ENCODE measurements around the gene BRD2. TPM values are rescaled to one million over a fixed set of nuclear protein-coding genes. Genes with fewer than 3 reads are reported as not detected.

The BRD2 gene
- total RNA-seq, 4 donors from 2014 or later, result 62.5 to 108 (median 86.6) TPM

DNA sequence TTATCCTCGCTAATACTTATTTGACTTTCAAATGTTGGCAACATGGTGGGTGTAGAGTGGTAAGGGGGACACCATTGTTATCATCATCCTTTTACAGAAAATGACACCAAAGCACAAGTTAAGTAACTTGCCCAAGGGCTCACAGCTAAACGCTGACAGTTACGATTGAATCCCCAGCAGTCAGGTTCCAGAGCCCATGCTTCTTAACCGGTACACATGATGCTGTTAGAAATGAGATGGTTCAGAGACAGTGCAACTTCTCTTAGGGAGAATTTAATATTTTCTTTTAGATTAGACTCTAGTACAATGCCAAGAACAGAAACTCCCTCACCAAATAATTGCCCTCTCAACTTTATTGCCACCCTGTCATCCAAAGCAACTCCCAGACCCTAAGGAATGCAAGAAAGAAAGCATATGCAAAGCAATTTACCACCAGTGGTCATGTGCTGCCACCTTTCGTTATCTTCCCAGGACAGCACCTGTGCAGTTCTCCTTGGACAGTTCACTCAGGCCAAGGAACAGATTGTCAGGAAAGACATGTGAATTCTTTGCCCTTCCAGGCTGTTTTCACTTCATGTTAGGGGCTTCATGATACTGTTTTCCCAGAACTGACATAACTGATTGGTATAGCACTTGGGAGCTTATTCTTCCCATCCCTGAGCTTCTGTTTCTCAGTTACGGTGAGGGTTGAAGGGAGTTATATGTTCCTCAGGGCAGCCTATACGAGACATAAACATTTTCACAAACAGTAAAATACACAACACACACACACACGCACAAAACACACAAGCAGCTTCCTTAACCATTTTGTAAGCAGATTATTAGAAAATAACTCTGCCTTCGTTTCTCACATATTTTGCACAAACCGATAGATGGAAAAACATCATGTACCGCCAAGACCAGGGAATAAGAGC, 20.6 kb upstream of the BRD2 start:
- in situ Hi-C loops (cut with MboI; ENCODE audit: low sequenced_read_pairs in 4 of 4) (no loop called here), intact Hi-C loops (cut with DNase I; ENCODE audit: low total_unique reads) (no loop called here)
- Histone ChIP-seq H3K27ac (no peak overlapping the region), H3K27me3 (no peaks in the 10 kb centered on the region), H3K9me3 (no peaks in the 10 kb centered on the region), H3K36me3 (no peaks in the 10 kb centered on the region), H3K4me1 (peaks cover 2 to 4% of the 10 kb centered on the region in 2 donors), H3K4me3 (no peak overlapping the region)
- ATAC-seq, result no peak
- no peak for DNase-seq
- TF ChIP-seq POLR2A (IDR thresholded peaks at IDR 0.05) (no peak), CTCF (IDR thresholded peaks at IDR 0.05 in 4 of 5, conservative IDR thresholded peaks at IDR 0.05 in 1 of 5) (peak in 3 of 5 experiments; percentile 4 to 47 (median 41))

DNA sequence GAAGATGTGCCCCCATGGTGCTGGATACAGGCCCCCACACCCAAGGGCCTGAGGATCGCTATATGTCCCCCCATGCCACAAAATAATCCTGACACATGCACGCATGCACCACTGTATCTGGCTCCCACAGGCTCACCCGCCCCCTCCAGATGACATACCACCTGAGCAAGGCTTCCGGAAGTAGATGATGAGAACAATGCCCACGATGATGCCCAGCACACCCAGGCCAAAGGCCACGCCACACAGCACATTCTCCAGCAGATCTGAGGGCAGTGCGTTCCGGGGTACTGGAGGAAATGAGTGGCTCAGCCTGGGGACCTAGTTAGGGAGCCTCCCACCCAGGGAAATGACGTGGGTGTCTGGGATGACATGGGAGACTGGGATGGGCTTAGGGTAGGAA, 19.3 kb upstream of the BRD2 start:
- H3K4me3 ChIP-seq, result no peak overlapping the region
- in situ Hi-C loops (cut with MboI; ENCODE audit: low sequenced_read_pairs in 4 of 4) (no loop called here), intact Hi-C loops (cut with DNase I; ENCODE audit: low total_unique reads) (no loop called here)
- no peaks in the 10 kb centered on the region for H3K36me3 ChIP-seq
- H3K9me3 ChIP-seq, result no peaks in the 10 kb centered on the region
- H3K4me1 ChIP-seq, result peaks cover 4 to 8% of the 10 kb centered on the region in 2 donors
- H3K27ac ChIP-seq, result no peak overlapping the region
- H3K27me3 ChIP-seq, result no peaks in the 10 kb centered on the region
- TF ChIP-seq POLR2A (IDR thresholded peaks at IDR 0.05), result no peak
- no peak for TF ChIP-seq CTCF (IDR thresholded peaks at IDR 0.05 in 4 of 5, conservative IDR thresholded peaks at IDR 0.05 in 1 of 5)
- DNase-seq (no peak), ATAC-seq (no peak)

DNA sequence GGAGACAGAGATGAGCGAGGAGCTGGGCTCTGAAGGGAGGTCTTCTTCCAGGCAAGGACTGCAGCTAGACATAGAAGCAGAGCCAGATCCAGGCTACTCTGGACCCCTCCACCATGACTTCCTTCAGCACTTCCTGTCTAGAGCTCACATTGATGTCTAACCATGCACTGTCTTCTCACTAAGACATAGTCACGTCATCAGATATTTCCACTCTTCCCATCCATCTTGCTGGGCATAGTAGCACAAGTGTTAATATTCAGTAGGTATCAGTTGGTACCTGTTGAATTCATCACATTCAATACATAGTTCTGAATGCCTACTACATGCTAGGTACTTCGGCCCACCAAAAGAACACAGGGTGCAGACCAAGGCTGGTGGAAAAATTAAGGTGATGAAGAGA, 18.4 kb upstream of the BRD2 start:
- in situ Hi-C loops (cut with MboI; ENCODE audit: low sequenced_read_pairs in 4 of 4), result loop anchor here in 3 of 4 donors (25.0 kb wide), 3 partner anchors 462 to 988 kb away; partner anchors contain the start of genes AGER (in 3 of the 3), AGPAT1 (in 3 of the 3), GPSM3 (in 3 of the 3) and PBX2 (in 3 of the 3)
- TF ChIP-seq POLR2A (IDR thresholded peaks at IDR 0.05) (no peak), CTCF (IDR thresholded peaks at IDR 0.05 in 4 of 5, conservative IDR thresholded peaks at IDR 0.05 in 1 of 5) (no peak)
- ATAC-seq (no peak), DNase-seq (no peak)
- H3K27me3 ChIP-seq, result no peaks in the 10 kb centered on the region
- peaks cover 6 to 8% of the 10 kb centered on the region in 2 donors for H3K4me1 ChIP-seq
- H3K4me3 ChIP-seq, result no peak overlapping the region
- no peak overlapping the region for H3K27ac ChIP-seq
- intact Hi-C loops (cut with DNase I; ENCODE audit: low total_unique reads), result no loop called here
- H3K9me3 ChIP-seq, result no peaks in the 10 kb centered on the region
- no peaks in the 10 kb centered on the region for H3K36me3 ChIP-seq

DNA sequence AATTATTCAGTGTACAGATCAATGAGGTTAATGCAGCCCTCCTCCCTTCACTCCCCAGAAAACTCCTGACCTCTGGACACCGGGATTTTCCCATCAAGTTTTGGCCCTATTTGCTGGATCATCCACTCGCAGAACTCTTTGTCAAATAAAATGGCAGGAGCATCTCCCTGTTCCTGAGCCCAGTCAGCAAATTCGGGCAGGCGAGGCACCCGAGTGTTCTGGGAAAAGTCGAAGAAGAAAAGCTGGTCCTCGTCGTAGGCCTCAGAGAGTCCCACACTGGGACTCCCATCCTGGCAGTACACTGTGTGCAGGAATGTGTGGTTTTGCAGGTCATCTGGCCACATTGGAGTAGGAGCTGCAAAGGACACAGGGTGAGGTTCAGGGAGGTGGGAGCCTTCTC, 17.9 kb upstream of the BRD2 start:
- Histone ChIP-seq H3K9me3 (no peaks in the 10 kb centered on the region), H3K27me3 (no peaks in the 10 kb centered on the region), H3K4me3 (no peak overlapping the region), H3K4me1 (peaks cover 6 to 8% of the 10 kb centered on the region in 2 donors), H3K36me3 (no peaks in the 10 kb centered on the region), H3K27ac (no peak overlapping the region)
- TF ChIP-seq POLR2A (IDR thresholded peaks at IDR 0.05) (no peak), CTCF (IDR thresholded peaks at IDR 0.05 in 4 of 5, conservative IDR thresholded peaks at IDR 0.05 in 1 of 5) (no peak)
- ATAC-seq (no peak), DNase-seq (no peak)
- intact Hi-C loops (cut with DNase I; ENCODE audit: low total_unique reads) (no loop called here), in situ Hi-C loops (cut with MboI; ENCODE audit: low sequenced_read_pairs in 4 of 4) (loop anchor here in 3 of 4 donors (25.0 kb wide), 3 partner anchors 462 to 988 kb away; partner anchors contain the start of genes AGER (in 3 of the 3), AGPAT1 (in 3 of the 3), GPSM3 (in 3 of the 3) and PBX2 (in 3 of the 3))
